ENCODE measurements around the gene EYS.
"Not testable (repeated sequence)": the region's sequence is repeated elsewhere in the genome, so short reads cannot be mapped to it uniquely, and the experiment has no call there.

GRCh38 chr6:65483652-65484051 is 223.4 kb downstream of the EYS start:
- not testable (repeated sequence) for TF ChIP-seq JUND (IDR thresholded peaks at IDR 0.05); CTCF (IDR thresholded peaks at IDR 0.05 in 2 of 3, conservative IDR thresholded peaks at IDR 0.05 in 1 of 3; ENCODE audit: borderline replicate concordance in 1 of 3, insufficient read depth in 1 of 3, low read depth in 2 of 3, low read length in 2 of 3); SP1 (IDR thresholded peaks at IDR 0.05; ENCODE audit: low read depth); CBX3 (IDR thresholded peaks at IDR 0.05; ENCODE audit: low read depth); YY1 (IDR thresholded peaks at IDR 0.05; ENCODE audit: extremely low read depth, insufficient replicate concordance, low read depth, low read length); POLR2A (IDR thresholded peaks at IDR 0.05; ENCODE audit: borderline replicate concordance, extremely low read depth, insufficient read depth, insufficient read length)
- TF ChIP-seq, protein P1, sequence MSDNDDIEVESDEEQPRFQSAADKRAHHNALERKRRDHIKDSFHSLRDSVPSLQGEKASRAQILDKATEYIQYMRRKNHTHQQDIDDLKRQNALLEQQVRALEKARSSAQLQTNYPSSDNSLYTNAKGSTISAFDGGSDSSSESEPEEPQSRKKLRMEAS (IDR thresholded peaks at IDR 0.05) = not testable (repeated sequence)
